NCI-H82 treated with DMSO at 0.1 percent for 48 hours (cell line): ENCODE data around the gene GPR62.
"Not testable (repeated sequence)": the region's sequence is repeated elsewhere in the genome, so short reads cannot be mapped to it uniquely, and the experiment has no call there.

Experiments used
- DNase-seq: peaks from one replicate; lab custom pipeline; 2025; ENCODE audit not compliant: unreplicated experiment; lab: John Stamatoyannopoulos, UW

The GPR62 gene

GRCh38 chr3:51988286-51989146 lies 33.3 kb downstream of the GPR62 start:
- DNase-seq, result no peak

- not testable (repeated sequence) for DNase-seq
Observed at GRCh38 chr3:51990501-51990971, 35.4 kb downstream of the GPR62 start.

DNA sequence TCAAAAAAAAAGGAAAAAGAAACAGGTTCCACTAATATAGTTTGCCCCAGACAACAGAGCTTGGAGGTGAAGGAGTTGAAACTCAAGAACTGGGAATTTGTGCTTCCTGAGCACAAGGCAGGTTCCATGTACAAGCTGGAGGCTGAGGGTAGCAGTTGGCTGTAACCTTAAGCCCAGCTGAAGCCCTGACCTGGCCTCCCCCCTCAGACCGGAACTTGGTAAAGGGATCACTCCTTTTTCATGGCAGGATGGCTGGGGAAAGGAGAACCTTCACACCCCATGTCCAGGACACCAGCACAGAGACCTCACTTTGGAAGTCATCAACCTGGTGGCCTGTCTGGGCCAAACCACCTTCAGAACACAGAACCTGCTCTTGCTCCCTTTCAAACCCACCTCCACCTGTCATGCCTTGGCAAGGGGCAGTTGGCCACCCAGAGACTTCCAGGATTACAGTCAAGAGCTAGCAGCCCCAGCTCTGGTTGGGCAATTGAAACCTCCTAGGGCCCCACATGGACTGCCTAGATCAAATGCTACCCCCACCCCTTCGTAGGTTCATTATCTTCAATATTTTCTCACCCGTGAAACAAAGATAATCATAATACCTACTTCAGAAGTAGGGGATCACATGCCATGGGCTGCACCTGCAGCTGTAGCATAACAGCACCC lies 37.0 kb downstream of the GPR62 start:
- DNase-seq, result no peak

DNA sequence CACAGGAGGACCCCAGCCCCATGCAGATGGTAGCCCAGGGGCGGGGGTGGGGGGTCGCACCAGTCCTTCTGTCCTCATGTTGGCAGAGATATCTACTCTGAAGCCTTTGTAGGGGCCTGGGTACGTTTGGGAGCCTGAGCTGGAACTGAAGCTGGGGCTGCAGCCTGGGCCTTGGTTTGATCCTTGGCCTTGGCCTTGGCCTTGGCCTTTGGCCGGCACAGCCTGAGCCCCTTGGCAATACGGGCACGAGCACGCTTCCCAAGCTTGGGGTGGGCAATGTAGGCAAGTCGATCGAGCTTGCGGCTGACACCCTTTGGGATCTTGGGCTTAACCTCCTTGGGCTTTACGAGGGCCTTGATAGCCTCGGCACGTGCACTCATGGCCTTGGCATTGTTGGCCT lies 38.5 kb downstream of the GPR62 start:
- DNase-seq, result not testable (repeated sequence)

DNA sequence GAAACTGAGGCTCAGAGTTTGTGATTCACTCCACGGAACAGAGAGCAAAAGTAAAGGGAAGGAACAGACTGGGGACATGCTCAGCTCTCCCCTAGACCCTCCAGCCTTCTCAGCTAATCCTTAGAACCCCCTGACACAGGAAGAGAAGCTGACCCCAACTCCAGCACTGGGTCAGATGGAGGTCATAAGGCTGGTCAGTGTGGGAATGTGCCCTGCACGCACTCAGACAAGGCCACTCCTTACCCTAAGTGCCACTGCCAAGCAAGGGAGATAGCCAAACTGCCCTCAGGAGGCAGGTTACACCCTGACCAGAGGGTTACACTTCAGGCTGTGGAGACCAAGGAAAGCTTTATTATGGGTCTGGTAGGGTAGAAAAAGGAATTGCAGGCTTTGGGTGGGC lies 39.3 kb downstream of the GPR62 start:
- no peak for DNase-seq

- peak; percentile 95 for DNase-seq
Observed at GRCh38 chr3:51995346-51996163, 40.4 kb downstream of the GPR62 start, which contains the start of gene RPL29. Gene RPL29, minus strand, starts transcription at chr3:51995895. Its CDS starts 434 bp downstream, at chr3:51995461.

- no peak for DNase-seq
Observed at GRCh38 chr3:51997172-51997571, 42.0 kb downstream of the GPR62 start.

DNA sequence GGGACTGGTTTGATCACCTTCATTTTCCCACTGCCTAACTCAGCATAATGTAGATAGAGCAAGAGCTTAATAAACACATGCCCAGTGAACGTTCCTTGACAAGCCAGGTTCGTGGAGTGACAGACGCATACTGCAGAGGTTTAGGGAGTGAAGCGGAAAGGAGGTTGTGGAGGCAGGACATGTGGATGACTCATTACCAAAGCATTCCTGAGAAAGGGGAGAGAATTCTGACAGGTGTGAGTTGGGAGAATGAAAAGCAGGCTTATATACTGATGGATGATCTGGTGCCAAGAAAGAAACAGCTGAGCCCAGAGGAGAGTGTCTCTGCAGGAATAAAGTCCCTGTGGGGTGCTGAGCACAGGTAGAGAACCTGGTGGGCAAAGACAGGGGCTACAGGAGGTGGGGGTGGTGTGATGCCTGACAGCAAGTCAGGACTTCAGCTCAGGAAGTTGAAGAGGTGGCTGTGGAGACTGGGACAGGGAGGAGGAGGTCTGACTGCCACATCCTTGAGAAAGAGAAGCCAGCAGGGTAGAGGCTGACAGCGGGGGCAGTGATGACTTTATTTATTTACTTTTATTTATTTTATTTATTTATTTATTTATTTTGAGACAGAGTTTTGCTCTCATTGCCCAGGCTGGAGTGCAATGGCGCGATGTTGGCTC lies 42.9 kb downstream of the GPR62 start:
- no peak for DNase-seq

DNA sequence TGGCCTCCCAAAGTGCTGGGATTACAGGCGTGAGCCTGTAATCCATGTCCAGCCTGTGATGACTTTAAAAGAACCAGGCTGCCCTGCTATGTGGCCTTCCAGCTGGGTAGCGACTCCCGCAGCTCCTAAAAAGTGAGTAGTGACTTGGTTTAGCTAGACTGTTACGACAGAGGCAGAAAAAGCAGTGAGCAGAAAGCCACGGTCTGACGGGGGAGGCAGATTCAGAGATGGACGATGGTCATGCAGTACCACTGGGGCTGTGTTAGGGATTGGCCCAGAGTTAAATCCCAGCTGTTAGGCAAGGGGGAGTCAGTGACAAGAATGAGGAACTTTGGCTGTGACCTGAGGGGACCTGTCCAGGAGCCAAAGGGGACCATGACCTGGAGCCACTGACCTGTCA lies 43.6 kb downstream of the GPR62 start:
- DNase-seq, result no peak

GRCh38 chr3:51999846-52000245 lies 44.7 kb downstream of the GPR62 start:
- DNase-seq, result no peak

DNA sequence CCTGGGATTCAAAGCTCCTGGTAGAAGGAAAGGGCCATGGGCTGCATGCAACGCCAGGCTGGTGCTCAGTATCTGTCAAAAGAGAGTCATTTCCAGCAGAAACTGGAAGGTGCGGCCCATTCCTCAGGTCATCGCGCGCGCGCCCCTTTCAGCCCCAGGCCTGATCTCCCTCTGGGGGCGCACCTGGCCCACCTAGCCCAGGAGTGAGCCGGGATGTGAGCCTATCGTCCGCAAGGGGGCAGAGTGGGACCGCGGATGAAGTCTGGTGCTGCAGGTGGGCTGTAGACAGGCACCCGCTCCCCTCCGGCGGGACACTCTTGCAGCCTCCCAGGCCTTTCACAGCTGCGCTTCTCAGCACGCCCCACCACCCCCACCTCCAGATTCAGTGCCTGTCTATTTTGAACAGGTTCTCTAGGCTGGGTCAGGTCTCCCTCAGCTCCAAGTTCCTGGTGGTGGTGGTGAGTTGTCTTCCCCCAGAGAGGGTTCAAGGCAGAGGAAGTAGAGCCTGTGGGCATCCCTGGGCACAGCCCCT lies 46.3 kb downstream of the GPR62 start:
- DNase-seq, result peak; percentile 56

- DNase-seq, result no peak
Observed at GRCh38 chr3:52002748-52003147, 47.6 kb downstream of the GPR62 start.

DNA sequence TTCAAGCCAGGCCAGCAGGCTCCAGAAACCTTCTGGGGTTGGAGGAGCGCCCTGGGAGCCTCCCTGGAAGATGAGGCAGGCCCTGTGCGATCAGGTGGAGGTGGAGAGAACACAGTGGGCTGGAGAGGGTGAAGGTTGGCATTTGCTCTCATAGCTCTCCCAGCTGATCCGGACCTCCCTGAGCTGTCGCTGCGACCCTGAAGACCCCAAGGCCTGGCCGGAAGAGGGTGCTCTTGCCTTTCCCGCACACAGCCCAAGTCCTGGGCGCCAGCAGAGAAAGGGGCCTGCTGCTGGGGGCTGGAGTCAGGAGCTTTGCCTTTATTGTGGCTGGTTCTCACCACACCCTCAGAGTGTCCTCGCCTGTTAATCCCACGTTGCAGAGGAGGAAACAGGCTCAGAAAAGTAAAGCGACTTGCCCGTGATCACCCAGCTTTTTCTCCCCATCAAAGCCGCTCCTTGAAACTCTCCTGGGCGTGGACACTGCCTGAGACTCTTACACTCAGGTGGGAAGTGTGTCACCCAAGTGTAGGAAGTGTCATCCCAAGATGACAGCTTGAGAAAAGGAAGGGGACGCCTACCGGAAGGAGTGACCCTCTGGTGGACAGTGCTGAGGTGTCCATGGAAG lies 49.1 kb downstream of the GPR62 start:
- peak; percentile 52 for DNase-seq

DNA sequence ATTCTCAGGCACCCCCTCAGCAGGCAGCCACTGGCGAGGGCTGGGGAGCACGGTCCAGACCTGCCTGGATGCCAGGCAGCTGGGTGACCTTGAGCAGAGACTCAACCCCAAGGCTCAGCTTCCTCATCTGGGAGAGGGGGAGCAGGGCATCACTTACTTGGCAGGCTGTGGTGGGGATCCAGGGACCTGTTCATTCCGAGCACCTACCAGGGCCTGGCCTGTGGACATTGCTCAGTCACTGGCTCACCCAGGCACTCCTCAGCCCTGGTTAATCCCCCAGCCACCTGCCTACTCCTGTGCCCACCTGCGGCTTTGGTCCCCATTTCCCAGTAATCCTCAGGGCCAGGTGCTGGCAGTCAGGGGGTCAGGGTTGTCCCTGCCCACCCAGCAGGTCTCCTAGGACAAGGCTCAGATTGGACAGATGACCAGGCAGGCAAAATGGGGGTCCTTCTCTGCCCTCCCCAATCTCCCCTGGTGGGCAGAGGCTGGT lies 49.8 kb downstream of the GPR62 start:
- DNase-seq, result no peak

- DNase-seq, result peak; percentile 27
Observed at GRCh38 chr3:52005571-52005986, 50.4 kb downstream of the GPR62 start.

DNA sequence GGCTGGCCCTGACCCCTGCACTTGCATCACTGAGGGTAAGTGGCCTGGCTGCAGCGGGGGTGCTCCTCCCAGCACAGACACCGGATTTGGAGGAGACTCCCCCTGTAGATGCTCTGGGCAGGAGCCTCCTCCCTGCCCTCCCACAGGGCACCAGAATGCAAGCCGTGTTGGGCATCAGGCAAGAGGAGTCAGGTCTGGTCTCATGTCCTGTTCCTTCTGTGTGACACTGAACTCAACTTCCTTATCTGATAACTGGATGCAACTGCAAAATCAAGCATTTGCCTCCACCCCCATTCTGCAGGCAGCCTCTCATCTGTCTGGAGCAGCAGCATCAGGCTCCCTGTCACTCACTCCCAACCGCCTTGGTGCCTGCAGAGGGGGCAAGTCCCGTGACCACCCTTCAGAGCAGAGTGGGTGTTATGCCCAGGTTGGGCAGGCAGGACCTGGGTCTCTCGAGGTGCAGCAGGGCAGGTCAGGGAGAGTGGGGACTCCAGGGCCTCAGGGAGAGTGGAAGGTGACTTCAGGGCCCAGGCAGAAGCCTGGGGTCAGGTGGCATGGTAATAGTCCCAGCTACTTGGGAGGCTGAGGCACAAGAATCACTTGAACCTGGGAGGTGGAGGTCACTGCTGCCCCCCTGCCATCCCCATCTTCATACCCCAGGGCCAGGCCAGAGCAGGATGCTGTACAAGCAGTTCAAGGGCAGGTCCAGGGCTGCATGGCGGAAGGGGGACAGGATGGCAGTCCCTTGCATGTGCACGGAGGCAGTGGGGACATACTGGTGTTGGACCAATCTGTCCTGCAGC lies 51.0 kb downstream of the GPR62 start:
- DNase-seq, result no peak

GRCh38 chr3:52006820-52007133 lies 51.6 kb downstream of the GPR62 start:
- DNase-seq, result no peak
